Measurements from ENCODE around the gene KRTAP5-1. TPM values are rescaled to one million over a fixed set of nuclear protein-coding genes. Genes with fewer than 3 reads are reported as not detected.

The KRTAP5-1 gene
- polyA plus RNA-seq, 1 of the 3 experiments (the other 2 are of a cell fraction), result not detected

- no peaks in the 10 kb centered on the region for H3K9me2 ChIP-seq
- no peaks in the 10 kb centered on the region for H3K9me3 ChIP-seq
- H3K36me3 ChIP-seq (replicated peaks in 1 of 2; ENCODE audit: control insufficient read depth in 1 of 2, insufficient read depth in 2 of 2, low read length in 1 of 2), result no peaks in the 10 kb centered on the region
- 88% methylated on average over 15 of the region's 20 CpGs for whole genome bisulfite sequencing (ENCODE audit: low lambda C conversion rate)
- H3K4me3 ChIP-seq (ENCODE audit: low read depth in 2 of 2, low read length in 1 of 2), result no peak overlapping the region
- TF ChIP-seq MXI1 (IDR thresholded peaks at IDR 0.05; ENCODE audit: low read depth, low read length) (no peak), EP300 (IDR thresholded peaks at IDR 0.05; ENCODE audit: borderline replicate concordance in 1 of 2, low read depth in 1 of 2, low read length in 1 of 2) (no peak), REST (IDR thresholded peaks at IDR 0.05; ENCODE audit: low read depth, low read length) (no peak), RXRA (IDR thresholded peaks at IDR 0.05; ENCODE audit: borderline replicate concordance, low read depth) (no peak), YY1 (IDR thresholded peaks at IDR 0.05; ENCODE audit: low read depth) (no peak), POLR2AphosphoS5 (IDR thresholded peaks at IDR 0.05; ENCODE audit: low read depth, low read length) (no peak), GATA2 (CRISPR knock-in tag; IDR thresholded peaks at IDR 0.05) (no peak), MEF2A (IDR thresholded peaks at IDR 0.05; ENCODE audit: borderline replicate concordance, low read depth) (no peak)
- TF ChIP-seq, protein P1, sequence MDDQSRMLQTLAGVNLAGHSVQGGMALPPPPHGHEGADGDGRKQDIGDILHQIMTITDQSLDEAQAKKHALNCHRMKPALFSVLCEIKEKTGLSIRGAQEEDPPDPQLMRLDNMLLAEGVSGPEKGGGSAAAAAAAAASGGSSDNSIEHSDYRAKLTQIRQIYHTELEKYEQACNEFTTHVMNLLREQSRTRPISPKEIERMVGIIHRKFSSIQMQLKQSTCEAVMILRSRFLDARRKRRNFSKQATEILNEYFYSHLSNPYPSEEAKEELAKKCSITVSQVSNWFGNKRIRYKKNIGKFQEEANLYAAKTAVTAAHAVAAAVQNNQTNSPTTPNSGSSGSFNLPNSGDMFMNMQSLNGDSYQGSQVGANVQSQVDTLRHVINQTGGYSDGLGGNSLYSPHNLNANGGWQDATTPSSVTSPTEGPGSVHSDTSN (IDR thresholded peaks at IDR 0.05), result no peak
- ChIA-PET POLR2A (interaction anchor here (0.6 to 1.3 kb wide), 2 partner anchors 21 to 602 kb away, joined by 4 read pairs; no protein-coding TSS in a partner anchor), CTCF (interaction anchor here (0.6 to 3.2 kb wide), 6 partner anchors 8 to 99 kb away, joined by 3 to 18 read pairs (median 4); no protein-coding TSS in a partner anchor)
- no peak overlapping the region for H3K9ac ChIP-seq
- no peaks in the 10 kb centered on the region for H4K20me1 ChIP-seq (ENCODE audit: insufficient read depth)
- no peaks in the 10 kb centered on the region for H3F3A ChIP-seq (replicated peaks; ENCODE audit: insufficient read depth)
- no peak overlapping the region for H3K4me2 ChIP-seq
- peaks cover 0 to 8% of the 10 kb centered on the region in 2 experiments; a peak in 1 of 4 replicates for H3K4me1 ChIP-seq (ENCODE audit: control insufficient read depth in 1 of 2, insufficient read depth in 2 of 2, low read depth in 1 of 2, low read length in 1 of 2)
- no peak overlapping the region for H2AFZ ChIP-seq (ENCODE audit: low read depth)
- no peaks in the 10 kb centered on the region for H3K27me3 ChIP-seq (ENCODE audit: insufficient read depth)
- DNase-seq, result no peak
- no peak overlapping the region for H3K27ac ChIP-seq (ENCODE audit: low read depth in 2 of 2, low read length in 1 of 2)
- no peaks in the 10 kb centered on the region for H3K79me2 ChIP-seq (ENCODE audit: insufficient read depth)
Measured at GRCh38 chr11:1553808-1554594, 31.1 kb downstream of the KRTAP5-1 start.

All from SK-N-SH (cell line).